ENCODE measurements around the gene GAGE12J.

DNA sequence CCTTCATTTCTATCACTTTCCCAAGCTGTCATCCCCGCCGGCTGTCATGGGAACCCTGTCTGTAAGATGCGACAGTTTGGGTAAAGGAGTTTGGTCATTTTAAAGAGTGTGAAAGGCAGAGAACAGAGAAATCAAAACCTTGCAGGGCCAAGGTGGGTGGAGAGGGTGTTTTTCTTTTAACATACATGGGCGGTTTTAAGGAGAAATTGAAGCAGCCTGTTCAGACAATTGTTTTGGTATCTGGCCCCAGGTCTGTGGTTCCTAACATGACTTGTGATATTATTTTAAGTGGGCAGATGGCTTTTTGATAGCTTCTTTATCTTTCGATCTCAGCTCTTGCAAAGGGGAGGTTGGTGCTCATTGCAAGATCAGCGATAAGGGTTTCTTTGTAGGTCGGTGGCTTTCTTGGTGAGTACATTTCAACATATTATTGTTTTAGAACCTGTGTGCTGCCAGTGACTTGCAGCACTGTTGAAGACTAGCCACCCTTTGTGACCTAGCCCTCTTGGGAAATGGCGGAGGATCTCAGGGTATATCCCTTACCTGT lies 48.6 kb upstream of the GAGE12J start:
- TF ChIP-seq EZH2 (IDR thresholded peaks at IDR 0.05; ENCODE audit: borderline replicate concordance, low read length), result no peak
- TF ChIP-seq CTCF (conservative IDR thresholded peaks at IDR 0.05 in 1 of 2, IDR thresholded peaks at IDR 0.05 in 1 of 2; ENCODE audit: extremely low read depth in 1 of 2, insufficient read depth in 1 of 2, low read depth in 1 of 2, low read length in 2 of 2), result no peak
